DND-41 (cell line): Measurements from ENCODE around the gene NOP16.

Source experiments
- ATAC-seq: fragments of 200-7000 bp; cut with Tn5 transposase; 3 replicates; pipeline ENCODE4 v1.9.1; 2021; ENCODE audit warnings: low read depth; ENCODE audit not compliant: insufficient read depth
- DNase-seq: peaks from one replicate; pipeline ENCODE4 v3.0.0-alpha.2; 2020
- H2AFZ ChIP-seq: 2 replicates; pipeline ENCODE4 v1.6.0; 2012; ENCODE audit warnings: low read depth, low read length
- H3K27ac ChIP-seq: 2 replicates; pipeline ENCODE4 v1.5.1; 2012; ENCODE audit warnings: low read length, inconsistent platforms
- H3K27me3 ChIP-seq: fragments of 200-600 bp; sonication (generic); 2 replicates; pipeline ENCODE4 v1.6.0; 2012; ENCODE audit warnings: low read length, mild to moderate bottlenecking, inconsistent platforms; ENCODE audit not compliant: insufficient read depth, poor library complexity
- H3K36me3 ChIP-seq: 2 replicates; pipeline ENCODE4 v1.5.1; 2012; ENCODE audit warnings: low read length, inconsistent platforms; ENCODE audit not compliant: insufficient read depth
- H3K4me1 ChIP-seq: 2 replicates; pipeline ENCODE4 v1.5.1; 2012; ENCODE audit warnings: mild to moderate bottlenecking, low read length; ENCODE audit not compliant: insufficient read depth
- H3K4me2 ChIP-seq: 2 replicates; pipeline ENCODE4 v1.6.0; 2012; ENCODE audit warnings: mild to moderate bottlenecking, moderate library complexity, low read length, inconsistent platforms; ENCODE audit not compliant: insufficient read depth
- H3K4me3 ChIP-seq, 2 experiments: fragments of 200-600 bp in 1 of 2; shearing (Covaris generic) in 1 of 2; 2 replicates each; pipeline ENCODE4 v1.5.1; 2012 to 2016; ENCODE audit warnings: inconsistent platforms in 2 of 2, low read length in 2 of 2, mild to moderate bottlenecking in 2 of 2, low read depth in 1 of 2, moderate library complexity in 1 of 2
- H3K79me2 ChIP-seq: 2 replicates; pipeline ENCODE4 v1.6.0; 2012; ENCODE audit warnings: low read length, inconsistent platforms; ENCODE audit not compliant: insufficient read depth
- H3K9ac ChIP-seq: 2 replicates; pipeline ENCODE4 v1.6.0; 2012; ENCODE audit warnings: low read depth, mild to moderate bottlenecking, inconsistent platforms, low read length, moderate library complexity
- H3K9me3 ChIP-seq: 2 replicates; pipeline ENCODE4 v1.5.1; 2012; ENCODE audit warnings: low read length, moderate library complexity, mild to moderate bottlenecking, inconsistent platforms; ENCODE audit not compliant: insufficient read depth, severe bottlenecking
- H4K20me1 ChIP-seq: 2 replicates; pipeline ENCODE4 v1.6.0; 2012; ENCODE audit warnings: low read length; ENCODE audit not compliant: insufficient read depth
- CTCF ChIP-seq: IDR thresholded peaks from 2 replicates; pipeline ENCODE4 v1.5.1; 2012; ENCODE audit warnings: borderline replicate concordance, low read length, moderate library complexity, mild to moderate bottlenecking; ENCODE audit not compliant: poor library complexity, severe bottlenecking; ENCODE audit errors: extremely low read depth
- EZH2 ChIP-seq: IDR thresholded peaks from 3 replicates; pipeline ENCODE4 v1.6.1; 2012; ENCODE audit warnings: borderline replicate concordance, low read depth, mild to moderate bottlenecking, moderate library complexity, low read length, inconsistent platforms; ENCODE audit not compliant: severe bottlenecking

The NOP16 gene

GRCh38 chr5:176342766-176343458 is 45.5 kb downstream of the NOP16 start:
- Histone ChIP-seq H3K36me3 (peaks cover 42% of the 10 kb centered on the region), H3K4me2 (no peak overlapping the region), H3K4me1 (no peaks in the 10 kb centered on the region), H3K27me3 (no peaks in the 10 kb centered on the region), H2AFZ (no peak overlapping the region), H4K20me1 (no peaks in the 10 kb centered on the region), H3K79me2 (no peaks in the 10 kb centered on the region), H3K4me3 (no peak overlapping the region), H3K9me3 (no peaks in the 10 kb centered on the region), H3K9ac (no peak overlapping the region), H3K27ac (no peak overlapping the region)
- TF ChIP-seq EZH2 (no peak), CTCF (no peak)
- DNase-seq (no peak), ATAC-seq (no peak)

DNA sequence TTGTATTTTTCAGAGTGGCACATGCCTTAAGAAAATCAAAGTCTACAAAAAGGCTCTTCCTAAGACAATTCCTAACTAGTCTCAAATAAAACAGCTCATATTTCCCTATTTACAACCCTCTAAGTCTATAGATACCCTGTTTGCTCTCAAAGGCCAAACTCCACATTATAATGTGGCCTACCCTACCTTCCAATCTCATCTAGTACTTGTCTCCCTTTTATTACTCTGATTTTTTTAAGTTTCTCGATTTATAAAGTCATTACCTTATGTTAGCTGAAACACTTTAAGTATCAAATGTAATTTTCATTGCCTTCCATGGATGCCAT is 46.3 kb downstream of the NOP16 start:
- ATAC-seq (no peak), DNase-seq (no peak)
- Histone ChIP-seq H3K4me1 (no peaks in the 10 kb centered on the region), H4K20me1 (no peaks in the 10 kb centered on the region), H3K27ac (no peak overlapping the region), H3K9me3 (no peaks in the 10 kb centered on the region), H3K4me2 (no peak overlapping the region), H3K36me3 (peaks cover 39% of the 10 kb centered on the region), H3K9ac (no peak overlapping the region), H3K27me3 (no peaks in the 10 kb centered on the region), H2AFZ (no peak overlapping the region), H3K4me3 (no peak overlapping the region), H3K79me2 (no peaks in the 10 kb centered on the region)
- TF ChIP-seq EZH2: no peak
- TF ChIP-seq CTCF: no peak

DNA sequence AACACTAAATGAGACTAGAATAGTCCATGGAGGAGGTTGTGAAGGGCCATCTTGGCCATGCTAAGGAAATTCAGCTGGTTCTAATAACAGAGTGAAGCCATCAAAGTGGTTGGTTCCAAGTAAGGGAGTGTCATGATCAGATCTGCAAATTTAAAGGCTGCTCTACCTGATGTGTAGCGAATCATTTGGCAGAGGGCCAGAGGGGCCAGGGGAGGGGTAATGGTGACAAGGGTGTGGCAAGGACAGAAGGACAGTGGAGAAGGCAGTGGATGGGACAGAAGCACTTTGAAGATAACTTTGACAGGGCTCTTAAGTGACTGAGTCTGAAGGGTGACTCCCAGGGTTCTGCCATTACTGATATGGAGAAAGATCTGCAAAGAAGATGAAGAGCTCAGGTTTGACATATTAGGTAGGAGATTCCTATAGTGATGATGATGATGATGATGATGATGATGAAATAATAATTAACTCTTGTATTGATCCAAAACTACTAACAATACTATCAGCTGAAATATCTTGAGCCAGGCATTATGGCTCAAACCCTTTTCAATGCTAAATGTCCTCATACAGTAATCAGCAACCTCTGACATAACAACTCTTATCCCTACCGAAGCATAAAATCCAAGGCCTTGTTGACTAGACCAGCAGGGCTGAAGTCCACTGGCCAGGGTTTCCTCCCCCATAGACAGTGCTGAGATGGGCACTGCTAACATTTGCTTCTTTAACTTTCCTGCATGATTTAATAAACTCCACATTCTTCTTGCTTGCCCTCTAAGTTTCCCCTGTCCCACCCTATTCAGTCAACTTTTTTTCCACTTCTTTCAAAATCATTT is 46.9 kb downstream of the NOP16 start:
- Histone ChIP-seq H3K4me2 (no peak overlapping the region), H3K27ac (no peak overlapping the region), H4K20me1 (no peaks in the 10 kb centered on the region), H3K4me3 (no peak overlapping the region), H3K4me1 (no peaks in the 10 kb centered on the region), H3K79me2 (no peaks in the 10 kb centered on the region), H3K9me3 (no peaks in the 10 kb centered on the region), H3K9ac (no peak overlapping the region), H3K27me3 (no peaks in the 10 kb centered on the region), H2AFZ (no peak overlapping the region), H3K36me3 (peaks cover 39% of the 10 kb centered on the region)
- no peak for ATAC-seq
- TF ChIP-seq EZH2 (no peak), CTCF (no peak)
- no peak for DNase-seq
